ENCODE results near the gene SMIM7.

SMIM7 gene

GRCh38 chr19:16620584-16620983 is 39.4 kb downstream of the SMIM7 start:
- Histone ChIP-seq H3K4me1 (ENCODE audit: control insufficient read depth, low read length) (peaks cover 86% of the 10 kb centered on the region), H3K36me3 (ENCODE audit: control insufficient read depth, low read length) (peaks cover 65% of the 10 kb centered on the region)
- TF ChIP-seq EZH2phosphoT487 (IDR thresholded peaks at IDR 0.05; ENCODE audit: borderline replicate concordance, low read length) (no peak), CTCF (IDR thresholded peaks at IDR 0.05; ENCODE audit: low read depth, low read length, poor library complexity, severe bottlenecking) (no peak)

GRCh38 chr19:16620018-16620417 is 39.9 kb downstream of the SMIM7 start:
- Histone ChIP-seq H3K4me2 (ENCODE audit: low read length) (peak overlapping the region; percentile 44), H4K20me1 (ENCODE audit: control insufficient read depth, insufficient read depth, low read depth, low read length) (peaks cover 84% of the 10 kb centered on the region), H3K36me3 (ENCODE audit: control insufficient read depth, low read length) (peaks cover 59% of the 10 kb centered on the region), H3K27ac (ENCODE audit: low read depth, low read length) (no peak overlapping the region), H3K4me1 (ENCODE audit: control insufficient read depth, low read length) (peaks cover 86% of the 10 kb centered on the region), H3K79me2 (ENCODE audit: control insufficient read depth, low read length) (peaks cover 100% of the 10 kb centered on the region), H3K9me2 (replicated peaks; ENCODE audit: control insufficient read depth, low read length) (no peaks in the 10 kb centered on the region), H3K27me3 (ENCODE audit: control insufficient read depth, low read length) (no peaks in the 10 kb centered on the region), H3F3A (ENCODE audit: control insufficient read depth, insufficient read depth) (no peaks in the 10 kb centered on the region), H3K4me3 (ENCODE audit: low read length) (no peak overlapping the region), H3K9me3 (ENCODE audit: control insufficient read depth, insufficient read depth, low read length) (no peaks in the 10 kb centered on the region)
- TF ChIP-seq EZH2phosphoT487 (IDR thresholded peaks at IDR 0.05; ENCODE audit: borderline replicate concordance, low read length): no peak

More at GRCh38 chr19:16620584-16620983, 39.4 kb downstream of the SMIM7 start:
- H4K20me1 ChIP-seq (ENCODE audit: control insufficient read depth, insufficient read depth, low read depth, low read length): peaks cover 87% of the 10 kb centered on the region
- no peaks in the 10 kb centered on the region for H3K9me3 ChIP-seq (ENCODE audit: control insufficient read depth, insufficient read depth, low read length)
- peaks cover 100% of the 10 kb centered on the region for H3K79me2 ChIP-seq (ENCODE audit: control insufficient read depth, low read length)
- H3K27ac ChIP-seq (ENCODE audit: low read depth, low read length): no peak overlapping the region
- H3K9me2 ChIP-seq (replicated peaks; ENCODE audit: control insufficient read depth, low read length): no peaks in the 10 kb centered on the region
- H3K4me3 ChIP-seq (ENCODE audit: low read length): no peak overlapping the region
- no peaks in the 10 kb centered on the region for H3F3A ChIP-seq (ENCODE audit: control insufficient read depth, insufficient read depth)
- H3K4me2 ChIP-seq (ENCODE audit: low read length): peak overlapping the region; percentile 44
- no peaks in the 10 kb centered on the region for H3K27me3 ChIP-seq (ENCODE audit: control insufficient read depth, low read length)

- Histone ChIP-seq H3K4me3 (ENCODE audit: low read length) (no peak overlapping the region), H3K79me2 (ENCODE audit: control insufficient read depth, low read length) (peaks cover 100% of the 10 kb centered on the region), H3F3A (ENCODE audit: control insufficient read depth, insufficient read depth) (no peaks in the 10 kb centered on the region), H3K9me2 (replicated peaks; ENCODE audit: control insufficient read depth, low read length) (no peaks in the 10 kb centered on the region), H3K27me3 (ENCODE audit: control insufficient read depth, low read length) (no peaks in the 10 kb centered on the region), H3K4me2 (ENCODE audit: low read length) (peak overlapping the region; percentile 44), H3K27ac (ENCODE audit: low read depth, low read length) (no peak overlapping the region), H3K9me3 (ENCODE audit: control insufficient read depth, insufficient read depth, low read length) (no peaks in the 10 kb centered on the region), H4K20me1 (ENCODE audit: control insufficient read depth, insufficient read depth, low read depth, low read length) (peaks cover 83% of the 10 kb centered on the region), H3K4me1 (ENCODE audit: control insufficient read depth, low read length) (peaks cover 85% of the 10 kb centered on the region), H3K36me3 (ENCODE audit: control insufficient read depth, low read length) (peaks cover 54% of the 10 kb centered on the region)
- no peak for TF ChIP-seq CTCF (IDR thresholded peaks at IDR 0.05; ENCODE audit: low read depth, low read length, poor library complexity, severe bottlenecking)
- no peak for TF ChIP-seq EZH2phosphoT487 (IDR thresholded peaks at IDR 0.05; ENCODE audit: borderline replicate concordance, low read length)
Measured at GRCh38 chr19:16619457-16619856, 40.5 kb downstream of the SMIM7 start.

GRCh38 chr19:16618248-16618647 is 41.7 kb downstream of the SMIM7 start:
- Histone ChIP-seq H3K27me3 (ENCODE audit: control insufficient read depth, low read length) (no peaks in the 10 kb centered on the region), H3K27ac (ENCODE audit: low read depth, low read length) (peak overlapping the region; percentile 15; the same call in 1 of the 2 replicates), H3K36me3 (ENCODE audit: control insufficient read depth, low read length) (peaks cover 42% of the 10 kb centered on the region), H3K4me2 (ENCODE audit: low read length) (peak overlapping the region; percentile 44), H3K9me3 (ENCODE audit: control insufficient read depth, insufficient read depth, low read length) (no peaks in the 10 kb centered on the region), H3F3A (ENCODE audit: control insufficient read depth, insufficient read depth) (no peaks in the 10 kb centered on the region), H3K79me2 (ENCODE audit: control insufficient read depth, low read length) (peaks cover 100% of the 10 kb centered on the region), H3K9me2 (replicated peaks; ENCODE audit: control insufficient read depth, low read length) (no peaks in the 10 kb centered on the region), H3K4me1 (ENCODE audit: control insufficient read depth, low read length) (peaks cover 81% of the 10 kb centered on the region), H4K20me1 (ENCODE audit: control insufficient read depth, insufficient read depth, low read depth, low read length) (peaks cover 83% of the 10 kb centered on the region), H3K4me3 (ENCODE audit: low read length) (0 out of 2 replicates have a peak overlapping the region, but pooled peaks have one; percentile 2)
- TF ChIP-seq EZH2phosphoT487 (IDR thresholded peaks at IDR 0.05; ENCODE audit: borderline replicate concordance, low read length): no peak
- no peak for TF ChIP-seq CTCF (IDR thresholded peaks at IDR 0.05; ENCODE audit: low read depth, low read length, poor library complexity, severe bottlenecking)
